Activated CD8-positive, alpha-beta memory T cell treated with anti-CD3 and anti-CD28 coated beads, Interleukin-2, amount 50 U/mL, for 1 hour (primary cell): ENCODE results near the gene DLGAP1.
"Not testable (repeated sequence)": the region's sequence is repeated elsewhere in the genome, so short reads cannot be mapped to it uniquely, and the experiment has no call there.

Experiments used
- DNase-seq: peaks from one replicate; pipeline ENCODE4 v3.0.0-alpha.2; 2020; ENCODE audit errors: extremely low read depth

DLGAP1 gene

GRCh38 chr18:3604498-3605408, 850.4 kb downstream of the DLGAP1 start:
- no peak for DNase-seq

GRCh38 chr18:3604235-3604497, 850.9 kb downstream of the DLGAP1 start:
- no peak for DNase-seq

GRCh38 chr18:3603421-3604234, 851.5 kb downstream of the DLGAP1 start:
- DNase-seq, result no peak

GRCh38 chr18:3601106-3601755, 853.9 kb downstream of the DLGAP1 start:
- not testable (repeated sequence) for DNase-seq

GRCh38 chr18:3599861-3600260, 855.2 kb downstream of the DLGAP1 start:
- no peak for DNase-seq

GRCh38 chr18:3599195-3599594, 855.9 kb downstream of the DLGAP1 start:
- DNase-seq, result no peak

GRCh38 chr18:3598581-3598980, 856.5 kb downstream of the DLGAP1 start:
- DNase-seq, result no peak

GRCh38 chr18:3597409-3598357, 857.4 kb downstream of the DLGAP1 start:
- no peak for DNase-seq

- no peak for DNase-seq
Observed at GRCh38 chr18:3596637-3597384, 858.3 kb downstream of the DLGAP1 start.

GRCh38 chr18:3596324-3596636, 858.8 kb downstream of the DLGAP1 start:
- DNase-seq, result no peak

- no peak for DNase-seq
Observed at GRCh38 chr18:3595369-3596273, 859.5 kb downstream of the DLGAP1 start.

GRCh38 chr18:3594760-3595368, 860.2 kb downstream of the DLGAP1 start:
- DNase-seq, result no peak

GRCh38 chr18:3593904-3594759, 861.0 kb downstream of the DLGAP1 start:
- DNase-seq, result peak; percentile 87

- no peak for DNase-seq
Observed at GRCh38 chr18:3593381-3593903, 861.7 kb downstream of the DLGAP1 start.

GRCh38 chr18:3592864-3593263, 862.2 kb downstream of the DLGAP1 start:
- DNase-seq, result no peak

- DNase-seq, result no peak
Observed at GRCh38 chr18:3590096-3590630, 864.9 kb downstream of the DLGAP1 start.

GRCh38 chr18:3585656-3586509, 869.2 kb downstream of the DLGAP1 start:
- DNase-seq, result no peak
